Measurements from ENCODE around the gene SCAANT1.

- no peak for TF ChIP-seq POLR2A (IDR thresholded peaks at IDR 0.05)
- no peak for TF ChIP-seq CTCF (IDR thresholded peaks at IDR 0.05)
- no peak for TF ChIP-seq EP300 (IDR thresholded peaks at IDR 0.05)
These were observed 45.0 kb downstream of the SCAANT1 start for GRCh38 chr3:63867225-63867624.
